Upper lobe of left lung (tissue), 4 donors: Measurements from ENCODE around the gene KCTD11.

ENCODE experiments used
- EP300 ChIP-seq, 4 donors: sonication (generic); formaldehyde crosslinking; IDR thresholded peaks; one replicate each; pipeline ENCODE4 v1.5.1; 2017; ENCODE audit warnings: antibody characterized with exemption in 4 of 4, control low read depth in 2 of 4
- POLR2A ChIP-seq, 4 donors: fragments of 450-650 bp; IDR thresholded peaks; one replicate each; pipeline ENCODE4 v1.5.1; 2016 to 2017; ENCODE audit warnings: antibody characterized with exemption in 4 of 4, mild to moderate bottlenecking in 2 of 4
- POLR2AphosphoS5 ChIP-seq, 2 donors: sonication (generic); formaldehyde crosslinking; IDR thresholded peaks; one replicate each; pipeline ENCODE4 v1.5.1; 2017; ENCODE audit warnings: antibody characterized with exemption in 2 of 2
- TF ChIP-seq, protein P1 (sequence below), 6 experiments: fragments of 450-650 bp in 4 of 6; fragments of 200-600 bp in 2 of 6; sonication (generic) in 2 of 6; IDR thresholded peaks; one replicate each; pipeline ENCODE4 v1.5.1; 2016 to 2019; ENCODE audit warnings: antibody characterized with exemption in 6 of 6

DNA sequence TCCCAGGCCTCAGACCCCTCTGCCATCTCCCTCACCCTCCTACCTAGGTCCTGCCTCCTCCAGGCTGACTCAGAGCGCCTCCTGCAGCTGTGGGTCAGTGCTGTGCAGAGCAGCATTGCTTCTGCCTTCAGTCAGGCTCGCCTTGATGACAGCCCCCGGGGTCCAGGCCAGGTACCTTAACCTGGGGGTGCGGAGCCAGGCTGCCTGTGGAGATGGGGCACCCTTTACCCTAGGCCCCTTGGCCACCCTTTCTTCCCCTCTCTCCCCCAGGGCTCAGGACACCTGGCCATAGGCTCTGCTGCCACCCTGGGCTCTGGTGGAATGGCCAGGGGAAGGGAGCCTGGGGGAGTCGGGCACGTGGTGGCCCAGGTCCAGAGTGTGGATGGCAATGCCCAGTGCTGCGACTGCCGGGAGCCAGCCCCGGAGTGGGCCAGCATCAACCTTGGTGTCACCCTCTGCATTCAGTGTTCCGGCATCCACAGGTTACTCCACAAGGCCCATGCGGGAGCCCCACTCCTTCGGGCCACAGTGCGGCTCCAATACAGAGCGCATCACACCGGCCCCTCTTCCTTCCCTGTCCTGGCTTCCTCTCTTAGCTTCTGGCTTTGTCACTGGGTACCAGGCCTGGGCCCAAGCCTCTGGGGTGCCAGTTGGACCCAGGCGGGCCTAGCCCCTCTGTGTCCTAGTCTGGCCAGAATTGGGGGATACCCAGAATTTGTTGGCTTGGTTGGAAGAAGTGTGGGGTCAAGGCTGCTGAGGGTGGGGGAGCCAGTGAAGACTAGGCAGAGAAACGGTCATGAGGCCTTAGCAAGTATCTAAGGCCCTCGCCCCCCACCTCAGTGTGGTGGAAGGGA, 5.0 kb upstream of the KCTD11 start:
- TF ChIP-seq, protein P1, sequence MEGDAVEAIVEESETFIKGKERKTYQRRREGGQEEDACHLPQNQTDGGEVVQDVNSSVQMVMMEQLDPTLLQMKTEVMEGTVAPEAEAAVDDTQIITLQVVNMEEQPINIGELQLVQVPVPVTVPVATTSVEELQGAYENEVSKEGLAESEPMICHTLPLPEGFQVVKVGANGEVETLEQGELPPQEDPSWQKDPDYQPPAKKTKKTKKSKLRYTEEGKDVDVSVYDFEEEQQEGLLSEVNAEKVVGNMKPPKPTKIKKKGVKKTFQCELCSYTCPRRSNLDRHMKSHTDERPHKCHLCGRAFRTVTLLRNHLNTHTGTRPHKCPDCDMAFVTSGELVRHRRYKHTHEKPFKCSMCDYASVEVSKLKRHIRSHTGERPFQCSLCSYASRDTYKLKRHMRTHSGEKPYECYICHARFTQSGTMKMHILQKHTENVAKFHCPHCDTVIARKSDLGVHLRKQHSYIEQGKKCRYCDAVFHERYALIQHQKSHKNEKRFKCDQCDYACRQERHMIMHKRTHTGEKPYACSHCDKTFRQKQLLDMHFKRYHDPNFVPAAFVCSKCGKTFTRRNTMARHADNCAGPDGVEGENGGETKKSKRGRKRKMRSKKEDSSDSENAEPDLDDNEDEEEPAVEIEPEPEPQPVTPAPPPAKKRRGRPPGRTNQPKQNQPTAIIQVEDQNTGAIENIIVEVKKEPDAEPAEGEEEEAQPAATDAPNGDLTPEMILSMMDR (IDR thresholded peaks at IDR 0.05): no peak
- TF ChIP-seq EP300 (IDR thresholded peaks at IDR 0.05) (no peak), POLR2AphosphoS5 (IDR thresholded peaks at IDR 0.05) (no peak), POLR2A (IDR thresholded peaks at IDR 0.05) (no peak)
